Activated CD4-positive, alpha-beta T cell treated with anti-CD3 and anti-CD28 coated beads, Interleukin-2, amount 10 ng/mL, durations not matched to agents 24 days and 14 days (primary cell): ENCODE data around the gene HAGHL. TPM values are rescaled to one million over a fixed set of nuclear protein-coding genes. Genes with fewer than 3 reads are reported as not detected.

Experiments
- DNase-seq: peaks from one replicate; pipeline ENCODE4 v3.0.0; 2022
- H3K27ac Mint-ChIP-seq: one replicate; pipeline ENCODE4 v1.8.0; 2022; ENCODE audit warnings: mild to moderate bottlenecking, mixed read lengths
- H3K27me3 Mint-ChIP-seq: one replicate; pipeline ENCODE4 v1.8.0; 2022; ENCODE audit warnings: mixed read lengths
- H3K36me3 Mint-ChIP-seq: one replicate; pipeline ENCODE4 v1.8.0; 2022; ENCODE audit warnings: low read depth, mild to moderate bottlenecking, mixed read lengths
- H3K4me1 Mint-ChIP-seq: one replicate; pipeline ENCODE4 v1.8.0; 2021; ENCODE audit warnings: mixed read lengths
- H3K4me3 Mint-ChIP-seq: one replicate; pipeline ENCODE4 v1.8.0; 2022; ENCODE audit warnings: mild to moderate bottlenecking, moderate library complexity, mixed read lengths
- H3K9me3 Mint-ChIP-seq: one replicate; pipeline ENCODE4 v1.8.0; 2021; ENCODE audit warnings: mixed read lengths
- intact Hi-C: fragments of 100-400 bp; cut with micrococcal nuclease; formaldehyde crosslinking; loops from one replicate; pipeline ENCODE4 v1.15.1; 2023
- total RNA-seq: library from RNA; stranded (reverse); gene quantifications from 2 replicates; pipeline ENCODE4 v1.2.3, GENCODE V29; 2022

The HAGHL gene
- total RNA-seq, 1 donor from 2014 or later: 13.1 TPM

- intact Hi-C loops: loop anchor here (5.0 kb wide), 1 partner anchor 43 kb away; the partner anchor contains the start of genes JMJD8 and STUB1
- Mint-ChIP-seq H3K4me3 (peak overlapping the region; percentile 17), H3K27me3 (peaks cover 3% of the 10 kb centered on the region)
Observed at GRCh38 chr16:725463-726187, 1.3 kb upstream of the HAGHL start.

GRCh38 chr16:726188-726437 is 793 bp upstream of the HAGHL start:
- no peak for DNase-seq
- Mint-ChIP-seq H3K36me3 (no peaks in the 10 kb centered on the region), H3K9me3 (no peaks in the 10 kb centered on the region), H3K27ac (no peak overlapping the region), H3K4me3 (peak overlapping the region; percentile 17), H3K27me3 (peaks cover 3% of the 10 kb centered on the region), H3K4me1 (no peaks in the 10 kb centered on the region)
- intact Hi-C loops: loop anchor here (5.0 kb wide), 1 partner anchor 44 kb away; the partner anchor contains the start of genes JMJD8 and STUB1

More at GRCh38 chr16:725463-726187, 1.3 kb upstream of the HAGHL start:
- Mint-ChIP-seq H3K27ac (peak overlapping the region; percentile 15), H3K9me3 (no peaks in the 10 kb centered on the region), H3K36me3 (no peaks in the 10 kb centered on the region), H3K4me1 (no peaks in the 10 kb centered on the region)
- DNase-seq: no peak

- Mint-ChIP-seq H3K4me1 (no peaks in the 10 kb centered on the region), H3K27ac (no peak overlapping the region), H3K4me3 (peak overlapping the region; percentile 56), H3K9me3 (no peaks in the 10 kb centered on the region), H3K36me3 (peaks cover 2% of the 10 kb centered on the region), H3K27me3 (peaks cover 3% of the 10 kb centered on the region)
- DNase-seq: peak; percentile 78
- intact Hi-C loops: loop anchor here (5.0 kb wide), 1 partner anchor 45 kb away; the partner anchor contains the start of genes JMJD8 and STUB1
Observed at GRCh38 chr16:727291-727977, 528 bp downstream of the HAGHL start.

GRCh38 chr16:728131-728889 is 1.4 kb downstream of the HAGHL start:
- H3K4me3 Mint-ChIP-seq: peak overlapping the region; percentile 64
- no peaks in the 10 kb centered on the region for H3K9me3 Mint-ChIP-seq
- DNase-seq: peak; percentile 89
- no peaks in the 10 kb centered on the region for H3K4me1 Mint-ChIP-seq
- peaks cover 3% of the 10 kb centered on the region for H3K27me3 Mint-ChIP-seq
- peaks cover 7% of the 10 kb centered on the region for H3K36me3 Mint-ChIP-seq
- H3K27ac Mint-ChIP-seq: no peak overlapping the region
- intact Hi-C loops: loop anchor here (5.0 kb wide), 1 partner anchor 46 kb away; the partner anchor contains the start of genes JMJD8 and STUB1

- Mint-ChIP-seq H3K27me3 (peaks cover 3% of the 10 kb centered on the region), H3K4me3 (peak overlapping the region; percentile 64), H3K27ac (no peak overlapping the region), H3K4me1 (no peaks in the 10 kb centered on the region), H3K9me3 (no peaks in the 10 kb centered on the region), H3K36me3 (peaks cover 7% of the 10 kb centered on the region)
- intact Hi-C loops: loop anchor here (5.0 kb wide), 1 partner anchor 47 kb away; the partner anchor contains the start of genes JMJD8 and STUB1
- DNase-seq: no peak
Observed at GRCh38 chr16:728890-729744, 2.2 kb downstream of the HAGHL start.

DNA sequence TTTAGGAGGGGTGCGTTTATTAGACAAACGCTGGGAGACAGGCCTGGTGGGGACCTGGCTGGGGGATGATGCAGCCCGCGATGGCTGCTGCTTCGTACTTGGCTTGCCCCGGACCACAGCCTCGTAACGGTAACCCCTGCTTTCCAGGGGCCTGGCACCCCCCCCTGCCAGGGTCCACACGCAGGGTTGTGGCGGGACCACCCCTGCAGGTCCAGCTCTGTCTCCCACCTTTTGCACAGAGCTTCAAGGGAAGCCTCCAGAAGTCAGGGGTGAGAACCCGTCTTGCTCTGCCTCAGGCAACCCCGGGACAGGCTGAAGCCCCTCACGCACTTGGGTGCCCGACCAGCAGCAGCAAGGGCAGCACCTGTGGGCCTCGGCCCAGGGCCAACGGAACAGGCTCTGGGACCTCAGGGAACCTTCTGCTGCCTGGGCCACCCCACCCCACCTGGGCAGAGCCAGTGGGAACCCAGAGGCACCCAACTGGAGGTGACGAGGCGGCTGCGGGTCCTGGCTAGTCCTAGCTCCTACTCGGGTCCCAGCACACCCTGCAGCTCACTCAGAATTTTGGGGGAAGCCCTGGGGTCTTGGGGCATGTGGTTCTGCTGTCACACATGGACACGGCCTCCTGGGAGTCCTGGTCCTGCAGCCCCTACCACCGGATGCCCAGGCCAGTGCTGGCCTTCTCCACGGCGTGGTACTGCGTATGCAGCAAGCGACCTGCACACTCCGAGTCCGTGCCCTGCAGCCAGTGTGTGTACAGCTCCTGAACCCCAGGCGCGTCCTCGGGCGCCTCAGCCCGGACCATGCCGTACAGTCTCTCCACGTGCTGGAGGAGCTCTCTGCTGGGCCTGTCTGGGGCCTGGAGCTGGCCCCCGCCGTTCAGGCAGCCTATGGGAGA is 3.1 kb downstream of the HAGHL start:
- peaks cover 3% of the 10 kb centered on the region for H3K27me3 Mint-ChIP-seq
- no peaks in the 10 kb centered on the region for H3K4me1 Mint-ChIP-seq
- H3K36me3 Mint-ChIP-seq: peaks cover 7% of the 10 kb centered on the region
- H3K27ac Mint-ChIP-seq: no peak overlapping the region
- no peaks in the 10 kb centered on the region for H3K9me3 Mint-ChIP-seq
- no peak overlapping the region for H3K4me3 Mint-ChIP-seq
- DNase-seq: peak; percentile 59
- intact Hi-C loops: loop anchor here (5.0 kb wide), 1 partner anchor 48 kb away; the partner anchor contains the start of genes JMJD8 and STUB1

- no peak for DNase-seq
- Mint-ChIP-seq H3K27ac (no peak overlapping the region), H3K4me3 (no peak overlapping the region), H3K4me1 (peaks cover 5% of the 10 kb centered on the region), H3K27me3 (peaks cover under 1% of the 10 kb centered on the region), H3K9me3 (no peaks in the 10 kb centered on the region), H3K36me3 (peaks cover 11% of the 10 kb centered on the region)
- intact Hi-C loops: no loop called here
Observed at GRCh38 chr16:730666-731509, 4.0 kb downstream of the HAGHL start.

GRCh38 chr16:732332-732731 is 5.4 kb downstream of the HAGHL start:
- no peaks in the 10 kb centered on the region for H3K9me3 Mint-ChIP-seq
- H3K4me1 Mint-ChIP-seq: peaks cover 9% of the 10 kb centered on the region
- H3K27ac Mint-ChIP-seq: no peak overlapping the region
- intact Hi-C loops: no loop called here
- no peak for DNase-seq
- no peaks in the 10 kb centered on the region for H3K27me3 Mint-ChIP-seq
- peaks cover 19% of the 10 kb centered on the region for H3K36me3 Mint-ChIP-seq
- no peak overlapping the region for H3K4me3 Mint-ChIP-seq

- Mint-ChIP-seq H3K27ac (no peak overlapping the region), H3K27me3 (no peaks in the 10 kb centered on the region), H3K4me3 (no peak overlapping the region), H3K9me3 (no peaks in the 10 kb centered on the region), H3K36me3 (peaks cover 21% of the 10 kb centered on the region), H3K4me1 (peaks cover 12% of the 10 kb centered on the region)
- intact Hi-C loops: no loop called here
- no peak for DNase-seq
Observed at GRCh38 chr16:732936-733335, 6.0 kb downstream of the HAGHL start.

DNA sequence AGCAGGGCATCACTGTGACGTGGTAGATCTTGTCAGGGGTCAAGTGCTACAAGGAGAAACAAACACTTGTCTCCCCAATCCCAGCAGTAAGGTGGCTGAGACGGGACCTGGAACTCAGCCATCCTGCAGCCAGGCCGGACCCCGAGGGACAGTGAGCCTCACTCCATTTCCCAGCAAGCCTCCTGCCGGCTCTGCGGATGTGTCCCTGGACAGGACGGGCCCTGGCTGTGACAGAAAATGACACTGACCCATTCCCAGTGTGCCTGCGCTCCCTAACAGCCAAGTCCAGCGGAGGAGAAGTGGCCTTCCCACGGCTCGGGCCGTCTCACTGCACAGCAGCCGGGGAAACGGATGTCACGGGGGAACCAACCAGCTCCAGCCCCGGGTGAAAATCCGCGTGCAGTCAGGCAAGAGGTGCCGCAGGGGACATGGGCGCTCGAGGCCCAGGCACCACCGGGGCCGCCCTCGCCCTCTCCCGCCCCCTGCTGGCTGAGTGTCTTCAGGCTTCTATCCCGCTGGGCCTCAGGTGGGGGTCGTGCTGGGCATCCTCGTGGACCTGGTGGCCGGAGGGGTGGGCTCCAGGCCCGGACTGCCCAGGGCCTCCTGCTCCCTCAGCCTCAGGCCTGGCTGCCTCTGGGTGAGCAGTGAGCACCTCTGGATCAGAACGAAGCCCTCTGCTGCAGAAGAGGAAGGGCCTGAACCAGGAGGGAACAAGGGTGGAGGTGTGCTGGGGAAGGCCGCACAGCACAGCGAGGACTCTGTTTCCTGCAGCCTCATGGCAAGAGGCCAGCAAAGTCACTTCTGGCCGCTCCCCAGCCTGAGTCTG is 6.7 kb downstream of the HAGHL start:
- no peaks in the 10 kb centered on the region for H3K9me3 Mint-ChIP-seq
- peak; percentile 73 for DNase-seq
- H3K27me3 Mint-ChIP-seq: no peaks in the 10 kb centered on the region
- no peak overlapping the region for H3K27ac Mint-ChIP-seq
- H3K36me3 Mint-ChIP-seq: peaks cover 23% of the 10 kb centered on the region
- intact Hi-C loops: no loop called here
- peaks cover 14% of the 10 kb centered on the region for H3K4me1 Mint-ChIP-seq
- H3K4me3 Mint-ChIP-seq: no peak overlapping the region

GRCh38 chr16:734208-734980 is 7.5 kb downstream of the HAGHL start:
- DNase-seq: no peak
- H3K4me1 Mint-ChIP-seq: peaks cover 14% of the 10 kb centered on the region
- intact Hi-C loops: no loop called here

More at GRCh38 chr16:734208-734980, 7.5 kb downstream of the HAGHL start:
- H3K27me3 Mint-ChIP-seq: no peaks in the 10 kb centered on the region
- peaks cover 27% of the 10 kb centered on the region for H3K36me3 Mint-ChIP-seq
- H3K4me3 Mint-ChIP-seq: no peak overlapping the region
- no peak overlapping the region for H3K27ac Mint-ChIP-seq
- no peaks in the 10 kb centered on the region for H3K9me3 Mint-ChIP-seq
